Testis (tissue), 3 donors: ENCODE measurements around the gene RIPPLY1. TPM values are rescaled to one million over a fixed set of nuclear protein-coding genes. Genes with fewer than 3 reads are reported as not detected.

Experiments
- DNase-seq: peaks from one replicate; pipeline ENCODE4 v3.0.0-alpha.2; 2019
- H3K27ac ChIP-seq, 2 donors: fragments of 200-600 bp; sonication (generic); one replicate each; pipeline ENCODE4 v1.5.1; 2019
- H3K27me3 ChIP-seq: fragments of 200-600 bp; sonication (generic); one replicate; pipeline ENCODE4 v1.5.1; 2019
- H3K36me3 ChIP-seq: fragments of 200-600 bp; sonication (generic); one replicate; pipeline ENCODE4 v1.5.1; 2017; ENCODE audit warnings: low read depth; ENCODE audit errors: missing control alignments
- H3K4me1 ChIP-seq: fragments of 200-600 bp; sonication (generic); one replicate; pipeline ENCODE4 v1.5.1; 2019
- H3K4me3 ChIP-seq, 2 donors: fragments of 200-600 bp; sonication (generic); one replicate each; pipeline ENCODE4 v1.5.1; 2017 to 2019
- H3K9me3 ChIP-seq: fragments of 200-600 bp; sonication (generic); one replicate; pipeline ENCODE4 v1.5.1; 2017
- POLR2A ChIP-seq: fragments of 450-650 bp; IDR thresholded peaks from one replicate; pipeline ENCODE4 v1.6.1; 2017; ENCODE audit warnings: antibody characterized with exemption, mild to moderate bottlenecking, moderate library complexity
- WGBS, 2 donors: methylation state at CpG; one replicate each; pipeline ENCODE4 v1.1.5; 2018; 5-methylcytosine and 5-hydroxymethylcytosine counted together
- intact Hi-C: fragments of 100-400 bp; cut with DNase I; formaldehyde crosslinking; loops from one replicate; pipeline ENCODE4 v1.15.1; 2023; ENCODE audit warnings: low total_unique reads
- polyA plus RNA-seq: library from polyadenylated mRNA; stranded (reverse); fragments of 350-450 nt; fragmentation: Illumina TruSeq; extraction: RNeasy Lipid Tissue Mini Kit (QIAGEN cat#74804); gene quantifications from one replicate; pipeline ENCODE4 v1.2.3, GENCODE V29; 2014; ENCODE audit warnings: low read depth, low replicate concordance; ENCODE audit not compliant: insufficient read depth
- total RNA-seq, 2 donors: library from RNA; depleted of rRNA; stranded (reverse); fragments of >200 nt; gene quantifications; one replicate each; pipeline ENCODE4 v1.2.3, GENCODE V29; 2016
- TF ChIP-seq, protein P1 (sequence below), 3 experiments: fragments of 450-650 bp in 2 of 3; fragments of 200-600 bp in 1 of 3; sonication (generic) in 1 of 3; IDR thresholded peaks; one replicate each; pipeline ENCODE4 v1.5.1; 2016 to 2019; ENCODE audit warnings: antibody characterized with exemption in 3 of 3, mild to moderate bottlenecking in 2 of 3, moderate library complexity in 1 of 3

The RIPPLY1 gene
- total and polyA plus RNA-seq, 3 donors from 2014 or later: not detected

DNA sequence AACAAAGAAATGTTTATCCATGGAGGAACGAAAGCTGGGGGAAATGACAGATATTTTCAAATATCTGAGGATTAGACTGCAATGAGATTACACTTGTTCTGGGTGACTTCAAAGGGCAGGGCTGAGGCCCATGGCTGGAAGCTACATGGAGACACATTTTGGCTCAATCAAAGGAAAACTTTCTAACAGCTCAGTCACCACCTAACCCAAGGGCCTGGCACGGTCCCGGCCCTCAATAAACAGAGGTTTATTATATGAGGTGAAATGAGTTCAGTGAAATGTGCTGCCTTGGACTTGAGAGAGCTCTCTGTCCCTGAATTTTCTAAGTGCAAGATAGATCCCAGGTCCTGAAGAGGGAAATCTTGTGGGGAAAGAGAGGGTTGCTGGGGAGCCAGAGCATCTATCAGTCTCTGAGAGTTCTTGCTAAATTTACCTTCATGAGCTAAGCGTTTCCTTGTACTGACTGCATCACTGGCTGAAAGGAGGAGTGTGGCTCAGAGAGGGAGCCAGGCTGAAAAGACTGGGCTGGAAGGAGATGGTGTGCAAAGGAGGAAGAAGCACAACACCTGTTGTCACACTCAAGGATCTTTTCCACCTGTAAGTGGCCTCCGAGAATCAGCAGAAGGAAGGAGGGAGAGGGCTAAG lies 2.0 kb upstream of the RIPPLY1 start:
- H3K36me3 ChIP-seq: no peaks in the 10 kb centered on the region
- intact Hi-C loops: no loop called here
- no peaks in the 10 kb centered on the region for H3K9me3 ChIP-seq
- no peak for DNase-seq
- H3K4me1 ChIP-seq: no peaks in the 10 kb centered on the region
- TF ChIP-seq POLR2A: no peak
- H3K27me3 ChIP-seq: no peaks in the 10 kb centered on the region
- H3K27ac ChIP-seq: no peak overlapping the region
- no peak overlapping the region for H3K4me3 ChIP-seq
- WGBS, 2 donors: 81 to 88% methylated on average over 5 of the region's 5 CpGs

DNA sequence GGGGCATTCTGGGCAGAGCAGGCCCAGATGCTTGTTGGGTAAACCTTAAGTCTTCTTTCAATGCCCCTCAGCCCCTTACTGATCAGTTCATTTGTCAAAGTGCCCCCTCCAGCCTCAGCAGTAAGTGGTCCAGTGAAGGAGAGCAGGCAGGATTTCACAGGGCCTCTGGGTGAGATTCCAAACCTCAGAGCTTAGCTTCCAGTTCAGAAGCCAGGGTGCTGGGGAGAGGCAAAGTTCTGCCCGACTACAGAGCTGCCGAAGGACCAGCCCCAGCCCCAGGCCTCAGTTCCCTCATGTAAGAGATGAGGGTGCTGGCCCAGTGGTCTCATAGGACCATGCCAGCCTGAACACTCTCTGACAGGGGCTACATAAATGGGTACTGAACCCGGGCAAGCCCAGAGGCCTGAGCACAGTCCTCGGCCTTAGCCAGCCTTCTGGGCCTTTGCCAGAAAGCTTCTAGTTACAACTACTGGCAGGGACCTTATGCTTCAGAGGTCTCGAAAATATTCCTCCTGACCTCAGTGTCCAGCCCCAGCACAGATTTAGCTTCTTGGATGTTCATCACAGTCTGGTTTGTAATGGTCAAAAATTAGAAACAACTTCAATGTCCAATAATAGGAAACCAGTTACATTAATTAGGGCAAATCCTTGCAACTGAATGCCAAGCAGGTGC lies 851 bp upstream of the RIPPLY1 start:
- TF ChIP-seq, protein P1, sequence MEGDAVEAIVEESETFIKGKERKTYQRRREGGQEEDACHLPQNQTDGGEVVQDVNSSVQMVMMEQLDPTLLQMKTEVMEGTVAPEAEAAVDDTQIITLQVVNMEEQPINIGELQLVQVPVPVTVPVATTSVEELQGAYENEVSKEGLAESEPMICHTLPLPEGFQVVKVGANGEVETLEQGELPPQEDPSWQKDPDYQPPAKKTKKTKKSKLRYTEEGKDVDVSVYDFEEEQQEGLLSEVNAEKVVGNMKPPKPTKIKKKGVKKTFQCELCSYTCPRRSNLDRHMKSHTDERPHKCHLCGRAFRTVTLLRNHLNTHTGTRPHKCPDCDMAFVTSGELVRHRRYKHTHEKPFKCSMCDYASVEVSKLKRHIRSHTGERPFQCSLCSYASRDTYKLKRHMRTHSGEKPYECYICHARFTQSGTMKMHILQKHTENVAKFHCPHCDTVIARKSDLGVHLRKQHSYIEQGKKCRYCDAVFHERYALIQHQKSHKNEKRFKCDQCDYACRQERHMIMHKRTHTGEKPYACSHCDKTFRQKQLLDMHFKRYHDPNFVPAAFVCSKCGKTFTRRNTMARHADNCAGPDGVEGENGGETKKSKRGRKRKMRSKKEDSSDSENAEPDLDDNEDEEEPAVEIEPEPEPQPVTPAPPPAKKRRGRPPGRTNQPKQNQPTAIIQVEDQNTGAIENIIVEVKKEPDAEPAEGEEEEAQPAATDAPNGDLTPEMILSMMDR (IDR thresholded peaks at IDR 0.05): no peak
- no peak for TF ChIP-seq POLR2A
- no peak for DNase-seq
- Histone ChIP-seq H3K9me3 (no peaks in the 10 kb centered on the region), H3K27ac (no peak overlapping the region), H3K4me1 (no peaks in the 10 kb centered on the region), H3K36me3 (no peaks in the 10 kb centered on the region), H3K27me3 (no peaks in the 10 kb centered on the region), H3K4me3 (no peak overlapping the region)
- intact Hi-C loops: no loop called here
- WGBS, 2 donors: 83 to 93% methylated on average over 1 to 5 of the region's 5 CpGs

DNA sequence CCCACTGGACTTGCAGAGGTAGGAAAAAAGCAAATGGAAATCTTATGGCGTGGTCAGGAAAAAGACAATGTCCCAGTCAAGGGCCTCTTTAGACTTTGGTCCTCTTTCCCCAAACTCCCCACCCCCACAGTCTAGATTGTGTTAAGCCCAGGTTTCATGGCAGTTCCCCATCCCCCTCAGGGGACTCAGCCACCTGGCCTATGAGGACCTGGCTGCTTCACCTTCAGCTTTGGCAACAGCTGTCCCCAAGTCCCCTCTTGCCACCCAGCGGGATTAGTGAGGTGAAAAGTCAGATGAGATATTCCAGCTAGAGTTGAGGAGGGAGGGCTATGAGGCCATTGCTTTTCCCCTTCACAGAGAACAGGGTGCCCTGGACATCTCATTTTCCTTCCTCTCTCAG lies 457 bp downstream of the RIPPLY1 start:
- H3K36me3 ChIP-seq: no peaks in the 10 kb centered on the region
- H3K9me3 ChIP-seq: no peaks in the 10 kb centered on the region
- no peak overlapping the region for H3K27ac ChIP-seq
- no peaks in the 10 kb centered on the region for H3K27me3 ChIP-seq
- H3K4me1 ChIP-seq: no peaks in the 10 kb centered on the region
- WGBS, 2 donors: 90% methylated on average over 2 of the region's 2 CpGs; no CpG with 5 or more reads in 1 of the 2 donors
- TF ChIP-seq POLR2A: no peak
- TF ChIP-seq, protein P1 (IDR thresholded peaks at IDR 0.05): no peak
- DNase-seq: no peak
- intact Hi-C loops: no loop called here
- no peak overlapping the region for H3K4me3 ChIP-seq

DNA sequence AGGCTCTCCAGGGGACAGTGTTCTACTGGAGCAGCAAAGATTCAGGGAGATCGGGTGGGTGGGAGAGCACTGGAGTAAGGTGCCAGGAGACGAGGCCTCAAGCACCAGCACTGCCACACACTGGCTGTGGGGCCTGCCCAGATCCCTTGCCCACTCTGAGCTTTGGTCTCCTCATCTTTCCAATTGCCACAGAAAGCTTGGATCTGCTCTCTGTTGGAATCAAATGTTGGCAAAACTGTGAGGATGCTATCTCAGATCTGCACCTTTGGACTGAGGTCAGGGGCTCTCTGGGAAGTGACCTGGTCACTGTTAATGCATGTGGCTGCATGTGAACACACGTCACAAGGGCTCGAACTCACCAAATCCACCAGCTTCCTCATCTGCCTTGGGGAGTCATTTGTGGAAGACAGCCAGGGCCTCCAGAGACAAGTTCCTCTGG lies 1.3 kb downstream of the RIPPLY1 start:
- DNase-seq: no peak
- Histone ChIP-seq H3K36me3 (no peaks in the 10 kb centered on the region), H3K9me3 (no peaks in the 10 kb centered on the region), H3K27me3 (no peaks in the 10 kb centered on the region), H3K27ac (no peak overlapping the region), H3K4me3 (no peak overlapping the region), H3K4me1 (no peaks in the 10 kb centered on the region)
- WGBS, 2 donors: 80 to 89% methylated on average over 1 to 4 of the region's 4 CpGs
- no peak for TF ChIP-seq POLR2A
- TF ChIP-seq, protein P1 (IDR thresholded peaks at IDR 0.05): no peak
- intact Hi-C loops: no loop called here

DNA sequence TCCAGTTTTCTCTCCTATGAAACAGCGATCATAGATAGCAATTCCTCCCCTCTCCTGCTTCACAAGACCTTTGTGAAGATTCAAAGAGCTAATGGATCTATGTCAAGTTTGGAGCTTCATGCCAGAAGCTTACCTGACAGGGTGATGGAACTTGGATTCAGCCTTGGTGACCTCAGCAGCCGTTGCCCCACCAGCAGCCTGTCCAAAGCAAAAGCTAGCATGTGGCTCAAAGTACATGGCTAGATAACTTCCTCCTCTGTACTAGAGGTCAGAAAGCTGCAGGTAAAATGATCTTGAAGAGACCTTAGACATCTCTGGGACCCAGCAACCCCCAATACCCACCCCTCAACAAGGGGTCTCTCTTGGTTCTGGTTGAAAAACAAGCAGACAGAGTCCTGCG lies 1.8 kb downstream of the RIPPLY1 start:
- no peaks in the 10 kb centered on the region for H3K36me3 ChIP-seq
- H3K4me1 ChIP-seq: no peaks in the 10 kb centered on the region
- DNase-seq: no peak
- TF ChIP-seq POLR2A: no peak
- TF ChIP-seq, protein P1 (IDR thresholded peaks at IDR 0.05): no peak
- no peak overlapping the region for H3K4me3 ChIP-seq
- no peaks in the 10 kb centered on the region for H3K9me3 ChIP-seq
- intact Hi-C loops: no loop called here
- H3K27ac ChIP-seq: no peak overlapping the region
- 83 to 91% methylated on average over 1 to 3 of the region's 3 CpGs for WGBS, 2 donors
- H3K27me3 ChIP-seq: no peaks in the 10 kb centered on the region
